Measurements from ENCODE around the gene PDZD2.

The PDZD2 gene

DNA sequence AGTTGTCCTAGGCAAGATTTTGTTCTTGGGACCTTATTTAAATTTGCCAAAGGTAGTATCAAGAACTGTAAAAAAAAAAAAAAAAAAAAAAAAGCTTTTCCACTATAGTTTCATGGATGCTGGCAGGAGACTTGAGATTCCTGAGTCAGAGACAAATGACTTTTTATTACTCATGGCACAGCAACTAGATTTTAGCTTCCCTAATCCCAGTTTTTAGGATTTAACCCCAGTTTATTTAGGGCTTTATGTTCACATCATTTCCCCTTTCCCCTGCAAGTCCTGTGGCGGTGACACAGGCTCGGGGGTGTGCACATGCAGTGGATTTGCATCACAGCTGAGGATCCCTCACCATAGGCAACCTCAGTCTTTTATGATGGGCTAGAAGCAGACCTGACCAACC lies 390.3 kb downstream of the PDZD2 start:
- Histone ChIP-seq H3K27ac (ENCODE audit: low read depth, low read length) (no peak overlapping the region), H4K20me1 (ENCODE audit: control insufficient read depth, insufficient read depth, low read depth, low read length) (no peaks in the 10 kb centered on the region), H3K79me2 (ENCODE audit: control insufficient read depth, low read length) (no peaks in the 10 kb centered on the region), H3K4me1 (ENCODE audit: control insufficient read depth, low read length) (peaks cover 21% of the 10 kb centered on the region), H3K36me3 (ENCODE audit: control insufficient read depth, low read length) (no peaks in the 10 kb centered on the region), H3K9me3 (ENCODE audit: control insufficient read depth, insufficient read depth, low read length) (no peaks in the 10 kb centered on the region), H3K4me2 (ENCODE audit: low read length) (no peak overlapping the region), H3F3A (ENCODE audit: control insufficient read depth, insufficient read depth) (no peaks in the 10 kb centered on the region), H3K9me2 (replicated peaks; ENCODE audit: control insufficient read depth, low read length) (no peaks in the 10 kb centered on the region), H3K4me3 (ENCODE audit: low read length) (no peak overlapping the region), H3K27me3 (ENCODE audit: control insufficient read depth, low read length) (no peaks in the 10 kb centered on the region)
- TF ChIP-seq, protein P1, sequence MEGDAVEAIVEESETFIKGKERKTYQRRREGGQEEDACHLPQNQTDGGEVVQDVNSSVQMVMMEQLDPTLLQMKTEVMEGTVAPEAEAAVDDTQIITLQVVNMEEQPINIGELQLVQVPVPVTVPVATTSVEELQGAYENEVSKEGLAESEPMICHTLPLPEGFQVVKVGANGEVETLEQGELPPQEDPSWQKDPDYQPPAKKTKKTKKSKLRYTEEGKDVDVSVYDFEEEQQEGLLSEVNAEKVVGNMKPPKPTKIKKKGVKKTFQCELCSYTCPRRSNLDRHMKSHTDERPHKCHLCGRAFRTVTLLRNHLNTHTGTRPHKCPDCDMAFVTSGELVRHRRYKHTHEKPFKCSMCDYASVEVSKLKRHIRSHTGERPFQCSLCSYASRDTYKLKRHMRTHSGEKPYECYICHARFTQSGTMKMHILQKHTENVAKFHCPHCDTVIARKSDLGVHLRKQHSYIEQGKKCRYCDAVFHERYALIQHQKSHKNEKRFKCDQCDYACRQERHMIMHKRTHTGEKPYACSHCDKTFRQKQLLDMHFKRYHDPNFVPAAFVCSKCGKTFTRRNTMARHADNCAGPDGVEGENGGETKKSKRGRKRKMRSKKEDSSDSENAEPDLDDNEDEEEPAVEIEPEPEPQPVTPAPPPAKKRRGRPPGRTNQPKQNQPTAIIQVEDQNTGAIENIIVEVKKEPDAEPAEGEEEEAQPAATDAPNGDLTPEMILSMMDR (IDR thresholded peaks at IDR 0.05; ENCODE audit: low read depth, low read length, poor library complexity, severe bottlenecking) = no peak
- no peak for TF ChIP-seq EZH2phosphoT487 (IDR thresholded peaks at IDR 0.05; ENCODE audit: borderline replicate concordance, low read length)

DNA sequence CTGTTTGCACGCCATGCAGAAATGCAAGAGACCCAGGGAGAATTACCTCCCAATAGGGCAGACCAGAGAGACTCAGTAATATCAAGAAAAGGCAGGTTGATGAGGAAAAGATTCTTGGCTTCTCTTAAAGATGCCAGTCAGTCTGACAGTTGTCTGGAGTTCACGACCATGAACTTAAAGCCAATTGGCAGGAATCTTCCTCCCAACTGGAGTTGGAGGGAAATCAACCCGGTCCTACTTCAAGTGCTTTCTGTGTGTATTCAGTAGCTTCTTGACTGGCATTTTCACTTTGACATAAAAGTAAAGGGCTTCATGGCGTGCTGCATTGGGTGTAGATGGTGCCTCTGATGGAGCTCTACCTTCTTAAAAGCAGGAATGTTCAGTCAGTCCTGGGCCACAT lies 390.9 kb downstream of the PDZD2 start:
- Histone ChIP-seq H3K36me3 (ENCODE audit: control insufficient read depth, low read length) (no peaks in the 10 kb centered on the region), H3K9me3 (ENCODE audit: control insufficient read depth, insufficient read depth, low read length) (no peaks in the 10 kb centered on the region), H3F3A (ENCODE audit: control insufficient read depth, insufficient read depth) (no peaks in the 10 kb centered on the region), H3K4me2 (ENCODE audit: low read length) (no peak overlapping the region), H3K27me3 (ENCODE audit: control insufficient read depth, low read length) (no peaks in the 10 kb centered on the region), H4K20me1 (ENCODE audit: control insufficient read depth, insufficient read depth, low read depth, low read length) (no peaks in the 10 kb centered on the region), H3K4me1 (ENCODE audit: control insufficient read depth, low read length) (peaks cover 25% of the 10 kb centered on the region), H3K27ac (ENCODE audit: low read depth, low read length) (no peak overlapping the region), H3K9me2 (replicated peaks; ENCODE audit: control insufficient read depth, low read length) (no peaks in the 10 kb centered on the region), H3K4me3 (ENCODE audit: low read length) (no peak overlapping the region), H3K79me2 (ENCODE audit: control insufficient read depth, low read length) (no peaks in the 10 kb centered on the region)
- no peak for TF ChIP-seq EZH2phosphoT487 (IDR thresholded peaks at IDR 0.05; ENCODE audit: borderline replicate concordance, low read length)
- TF ChIP-seq, protein P1 (IDR thresholded peaks at IDR 0.05; ENCODE audit: low read depth, low read length, poor library complexity, severe bottlenecking) = no peak

DNA sequence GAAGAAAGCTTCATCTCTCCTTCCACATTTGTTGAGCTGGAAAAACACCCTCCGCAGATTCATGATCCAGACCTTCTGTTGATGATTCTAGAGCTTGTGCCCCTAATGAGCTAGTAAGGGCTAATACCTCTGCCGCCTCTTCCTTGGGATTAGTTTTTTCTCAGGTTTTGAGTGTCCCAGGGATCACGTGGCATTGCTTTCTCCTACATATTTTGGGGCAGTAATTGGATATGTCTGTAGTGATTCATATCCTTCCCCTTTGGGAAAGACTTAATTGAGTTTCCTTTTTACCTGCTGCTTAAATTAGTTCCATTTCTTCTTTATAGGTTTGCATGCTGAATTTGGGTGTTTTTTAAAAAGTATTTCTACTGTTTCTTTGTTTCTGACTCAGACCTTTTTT lies 391.3 kb downstream of the PDZD2 start:
- Histone ChIP-seq H3K27me3 (ENCODE audit: control insufficient read depth, low read length) (no peaks in the 10 kb centered on the region), H3K9me2 (replicated peaks; ENCODE audit: control insufficient read depth, low read length) (no peaks in the 10 kb centered on the region), H3K4me3 (ENCODE audit: low read length) (no peak overlapping the region), H3K4me1 (ENCODE audit: control insufficient read depth, low read length) (peaks cover 27% of the 10 kb centered on the region), H3K9me3 (ENCODE audit: control insufficient read depth, insufficient read depth, low read length) (no peaks in the 10 kb centered on the region), H3K36me3 (ENCODE audit: control insufficient read depth, low read length) (no peaks in the 10 kb centered on the region), H3K27ac (ENCODE audit: low read depth, low read length) (no peak overlapping the region), H3F3A (ENCODE audit: control insufficient read depth, insufficient read depth) (no peaks in the 10 kb centered on the region), H3K4me2 (ENCODE audit: low read length) (no peak overlapping the region), H4K20me1 (ENCODE audit: control insufficient read depth, insufficient read depth, low read depth, low read length) (no peaks in the 10 kb centered on the region), H3K79me2 (ENCODE audit: control insufficient read depth, low read length) (no peaks in the 10 kb centered on the region)
- TF ChIP-seq, protein P1 (IDR thresholded peaks at IDR 0.05; ENCODE audit: low read depth, low read length, poor library complexity, severe bottlenecking) = no peak
- TF ChIP-seq EZH2phosphoT487 (IDR thresholded peaks at IDR 0.05; ENCODE audit: borderline replicate concordance, low read length) = no peak

DNA sequence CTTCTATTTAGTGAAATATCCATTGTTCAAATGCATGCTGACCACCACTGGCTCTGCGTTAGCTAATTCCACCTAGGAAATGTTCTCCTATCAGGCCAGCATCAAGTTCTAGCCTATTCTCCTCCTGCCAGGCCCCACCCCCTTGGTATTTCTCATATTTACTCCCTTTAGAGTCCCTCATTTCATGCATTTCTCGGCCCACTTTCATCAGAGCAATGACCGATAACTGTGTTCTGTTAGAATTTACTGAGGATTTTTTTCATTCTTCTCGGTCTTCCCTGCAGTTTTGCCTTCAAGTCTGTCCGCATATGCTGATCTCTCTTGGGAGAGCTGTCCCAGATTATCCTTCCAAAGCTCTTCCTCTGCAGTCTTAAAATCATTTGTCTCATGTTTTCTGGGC lies 391.8 kb downstream of the PDZD2 start:
- H3F3A ChIP-seq (ENCODE audit: control insufficient read depth, insufficient read depth) = no peaks in the 10 kb centered on the region
- H3K79me2 ChIP-seq (ENCODE audit: control insufficient read depth, low read length) = no peaks in the 10 kb centered on the region
- no peak overlapping the region for H3K4me2 ChIP-seq (ENCODE audit: low read length)

More for the DNA sequence above, 391.8 kb downstream of the PDZD2 start:
- H3K9me3 ChIP-seq (ENCODE audit: control insufficient read depth, insufficient read depth, low read length) = no peaks in the 10 kb centered on the region
- peaks cover 31% of the 10 kb centered on the region for H3K4me1 ChIP-seq (ENCODE audit: control insufficient read depth, low read length)
- H3K27me3 ChIP-seq (ENCODE audit: control insufficient read depth, low read length) = no peaks in the 10 kb centered on the region
- H3K36me3 ChIP-seq (ENCODE audit: control insufficient read depth, low read length) = no peaks in the 10 kb centered on the region
- no peak overlapping the region for H3K27ac ChIP-seq (ENCODE audit: low read depth, low read length)
- no peaks in the 10 kb centered on the region for H3K9me2 ChIP-seq (replicated peaks; ENCODE audit: control insufficient read depth, low read length)
- no peaks in the 10 kb centered on the region for H4K20me1 ChIP-seq (ENCODE audit: control insufficient read depth, insufficient read depth, low read depth, low read length)
- H3K4me3 ChIP-seq (ENCODE audit: low read length) = no peak overlapping the region
- TF ChIP-seq, protein P1 (IDR thresholded peaks at IDR 0.05; ENCODE audit: low read depth, low read length, poor library complexity, severe bottlenecking) = no peak
- no peak for TF ChIP-seq EZH2phosphoT487 (IDR thresholded peaks at IDR 0.05; ENCODE audit: borderline replicate concordance, low read length)

Measured in DOHH2 (cell line).